Neural progenitor cell (in vitro differentiated cells): ENCODE measurements around the gene ITSN1. TPM values are rescaled to one million over a fixed set of nuclear protein-coding genes. Genes with fewer than 3 reads are reported as not detected.

ENCODE experiments used
- DNase-seq: peaks from one replicate; pipeline ENCODE4 v3.0.0-alpha.2; 2016; ENCODE audit warnings: low spot score
- H2AFZ ChIP-seq: fragments of 200-600 bp; sonication (generic); replicated peaks from 2 replicates; pipeline ENCODE4 v1.6.1; 2016; ENCODE audit warnings: antibody characterized with exemption
- H3F3A ChIP-seq: fragments of 200-600 bp; sonication (generic); 2 replicates; pipeline ENCODE4 v1.6.1; 2016; ENCODE audit warnings: antibody characterized with exemption, low read depth
- H3K27ac ChIP-seq: fragments of 200-600 bp; sonication (generic); 2 replicates; pipeline ENCODE4 v1.5.1; 2016; ENCODE audit warnings: mild to moderate bottlenecking
- H3K27me3 ChIP-seq: fragments of 200-600 bp; sonication (generic); 2 replicates; pipeline ENCODE4 v1.6.1; 2016; ENCODE audit warnings: mild to moderate bottlenecking, moderate library complexity
- H3K36me3 ChIP-seq: fragments of 200-600 bp; sonication (generic); 2 replicates; pipeline ENCODE4 v1.5.1; 2016
- H3K4me1 ChIP-seq: fragments of 200-600 bp; sonication (generic); 2 replicates; pipeline ENCODE4 v1.6.1; 2016; ENCODE audit warnings: mixed run types
- H3K4me2 ChIP-seq: fragments of 200-600 bp; sonication (generic); 2 replicates; pipeline ENCODE4 v1.6.1; 2016
- H3K4me3 ChIP-seq: fragments of 200-600 bp; sonication (generic); 2 replicates; pipeline ENCODE4 v1.5.1; 2016
- H3K79me2 ChIP-seq: fragments of 200-600 bp; sonication (generic); 2 replicates; pipeline ENCODE4 v1.6.1; 2016; ENCODE audit warnings: low read depth
- H3K9ac ChIP-seq: fragments of 200-600 bp; sonication (generic); 2 replicates; pipeline ENCODE4 v1.6.1; 2016
- H3K9me3 ChIP-seq: fragments of 200-600 bp; sonication (generic); 2 replicates; pipeline ENCODE4 v1.5.1; 2016; ENCODE audit warnings: low read depth
- H4K20me1 ChIP-seq: fragments of 200-600 bp; sonication (generic); 2 replicates; pipeline ENCODE4 v1.6.1; 2016; ENCODE audit warnings: low read depth
- H3K27ac Mint-ChIP-seq: 3 replicates; pipeline ENCODE4 v1.8.0; 2021; ENCODE audit warnings: mixed read lengths
- H3K27me3 Mint-ChIP-seq: 2 replicates; pipeline ENCODE4 v1.8.0; 2022; ENCODE audit warnings: low read depth, mild to moderate bottlenecking, inconsistent platforms, moderate library complexity, mixed read lengths; ENCODE audit not compliant: insufficient read depth
- H3K36me3 Mint-ChIP-seq: 3 replicates; pipeline ENCODE4 v1.8.0; 2021; ENCODE audit warnings: mixed read lengths
- H3K4me1 Mint-ChIP-seq: 3 replicates; pipeline ENCODE4 v1.8.0; 2021; ENCODE audit warnings: mixed read lengths
- H3K4me3 Mint-ChIP-seq: 3 replicates; pipeline ENCODE4 v1.8.0; 2021; ENCODE audit warnings: mild to moderate bottlenecking, moderate library complexity, mixed read lengths
- H3K9me3 Mint-ChIP-seq: 3 replicates; pipeline ENCODE4 v1.8.0; 2020; ENCODE audit warnings: mixed read lengths
- CTCF ChIP-seq: fragments of 200-600 bp; sonication (generic); IDR thresholded peaks from 2 replicates; pipeline ENCODE4 v1.5.1; 2017; ENCODE audit warnings: antibody characterized with exemption, mild to moderate bottlenecking
- EZH2 ChIP-seq: fragments of 200-600 bp; sonication (generic); IDR thresholded peaks from 2 replicates; pipeline ENCODE4 v1.6.1; 2017; ENCODE audit warnings: antibody characterized with exemption, mild to moderate bottlenecking, moderate library complexity
- EZH2phosphoT487 ChIP-seq: fragments of 200-600 bp; sonication (generic); IDR thresholded peaks from 2 replicates; pipeline ENCODE4 v1.6.1; 2017; ENCODE audit warnings: antibody characterized with exemption
- total RNA-seq: library from RNA; depleted of rRNA; stranded (reverse); fragments of >200 nt; gene quantifications from 2 replicates; pipeline ENCODE4 v1.2.3, GENCODE V29; 2015; ENCODE audit warnings: low replicate concordance

ITSN1 gene
- total RNA-seq, 1 donor from 2014 or later: 136 TPM

DNA sequence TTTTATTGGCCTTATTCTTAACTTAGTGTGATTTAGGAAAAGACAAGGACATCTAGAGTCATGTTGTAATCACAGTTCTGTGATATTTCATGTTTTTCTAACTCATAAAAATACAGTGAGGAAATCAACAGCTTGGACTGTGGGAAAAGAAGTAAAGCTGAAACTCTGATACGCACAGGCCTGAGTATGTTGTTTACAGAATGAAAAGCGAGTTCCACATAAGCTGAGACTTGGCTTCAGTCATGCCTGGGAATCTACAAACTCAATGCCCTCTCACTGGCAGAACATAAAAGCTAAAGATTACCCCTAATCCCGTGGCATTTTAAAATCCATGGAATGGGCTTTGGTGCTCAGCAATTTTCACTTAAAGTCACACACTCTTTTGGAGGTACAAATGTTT is 296.9 kb downstream of the ITSN1 start:
- Histone ChIP-seq H3K9ac (no peak overlapping the region), H3K4me2 (no peak overlapping the region)
- peaks cover 10% of the 10 kb centered on the region for H3K9me3 Mint-ChIP-seq

DNA sequence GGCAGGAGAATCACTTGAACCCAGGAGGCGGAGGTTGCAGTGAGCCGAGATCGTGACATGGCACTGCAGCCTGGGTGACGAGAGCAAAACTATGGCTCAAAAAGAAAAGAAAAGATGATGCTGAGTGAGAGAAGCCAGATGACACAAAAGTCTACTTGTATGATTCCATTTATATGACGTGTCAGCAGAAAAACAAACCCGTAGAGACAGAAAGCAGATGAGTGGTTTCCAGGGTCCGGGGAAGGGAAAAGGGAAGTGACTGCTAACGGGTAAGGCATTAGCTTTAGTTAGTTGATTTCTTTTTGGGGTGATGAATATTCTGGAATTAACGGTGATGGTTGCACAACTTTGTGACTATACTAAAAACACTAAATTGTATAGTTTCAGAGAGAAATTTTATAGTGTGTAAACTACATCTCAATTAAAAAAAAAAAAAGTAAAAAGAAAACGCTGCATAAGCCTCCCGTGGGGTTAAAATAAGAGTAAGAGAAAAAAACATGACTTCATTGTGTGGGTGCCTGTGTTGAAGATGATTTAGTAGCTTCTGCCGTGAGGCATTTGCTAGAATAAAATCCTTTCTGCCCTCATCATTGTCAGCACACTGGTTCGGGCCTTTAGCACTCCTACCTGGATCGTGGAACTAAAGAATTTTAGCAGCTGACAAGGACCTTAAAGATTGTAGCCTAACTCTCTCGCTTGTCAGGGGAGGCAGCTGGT is 298.0 kb downstream of the ITSN1 start:
- H3K27ac ChIP-seq: no peak overlapping the region
- H3K4me3 Mint-ChIP-seq: no peak overlapping the region

More for the DNA sequence above, 296.9 kb downstream of the ITSN1 start:
- DNase-seq: no peak
- Histone ChIP-seq H3K36me3 (no peaks in the 10 kb centered on the region), H3K79me2 (peaks cover 3% of the 10 kb centered on the region), H3K4me1 (no peaks in the 10 kb centered on the region), H3K4me3 (no peak overlapping the region), H2AFZ (no peak overlapping the region), H3K9me3 (no peaks in the 10 kb centered on the region), H4K20me1 (no peaks in the 10 kb centered on the region), H3K27me3 (no peaks in the 10 kb centered on the region), H3K27ac (no peak overlapping the region), H3F3A (no peaks in the 10 kb centered on the region)
- no peak overlapping the region for H3K27ac Mint-ChIP-seq
- H3K4me3 Mint-ChIP-seq: no peak overlapping the region
- peaks cover 23% of the 10 kb centered on the region for H3K4me1 Mint-ChIP-seq
- H3K36me3 Mint-ChIP-seq: peaks cover 3% of the 10 kb centered on the region
- TF ChIP-seq CTCF (no peak), EZH2phosphoT487 (no peak)
- peaks cover under 1% of the 10 kb centered on the region for H3K27me3 Mint-ChIP-seq

DNA sequence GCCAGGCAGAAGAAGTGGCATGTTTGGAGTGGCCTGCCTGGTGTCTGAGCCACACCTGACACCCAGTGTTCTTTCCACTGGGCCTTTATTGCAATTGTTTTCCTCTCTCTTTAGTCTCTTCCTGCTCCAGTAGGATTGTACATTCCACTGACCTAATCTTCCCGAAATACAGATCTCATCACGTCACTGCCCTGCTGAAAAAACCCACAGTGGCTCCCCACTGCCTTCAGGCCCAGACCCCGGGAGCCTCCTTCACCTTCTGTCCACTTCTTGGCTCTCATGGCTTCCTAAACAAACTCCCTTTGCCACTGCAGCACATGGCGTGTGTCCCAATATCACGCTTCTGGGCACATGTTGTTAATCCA is 298.6 kb downstream of the ITSN1 start:
- Mint-ChIP-seq H3K27me3 (peaks cover 3% of the 10 kb centered on the region), H3K36me3 (peaks cover 7% of the 10 kb centered on the region), H3K9me3 (peaks cover 21% of the 10 kb centered on the region), H3K27ac (peak overlapping the region; percentile 76), H3K4me1 (peaks cover 24% of the 10 kb centered on the region), H3K4me3 (no peak overlapping the region)
- H3K4me3 ChIP-seq: no peak overlapping the region
- no peaks in the 10 kb centered on the region for H3K4me1 ChIP-seq
- H3K9me3 ChIP-seq: no peaks in the 10 kb centered on the region
- no peak overlapping the region for H3K9ac ChIP-seq
- H3K36me3 ChIP-seq: no peaks in the 10 kb centered on the region
- H3K79me2 ChIP-seq: no peaks in the 10 kb centered on the region
- H3F3A ChIP-seq: no peaks in the 10 kb centered on the region
- no peak overlapping the region for H3K4me2 ChIP-seq
- H2AFZ ChIP-seq: no peak overlapping the region
- TF ChIP-seq CTCF: no peak
- no peak for TF ChIP-seq EZH2
- no peaks in the 10 kb centered on the region for H4K20me1 ChIP-seq
- no peaks in the 10 kb centered on the region for H3K27me3 ChIP-seq
- H3K27ac ChIP-seq: no peak overlapping the region
- DNase-seq: no peak

More for the DNA sequence above, 298.0 kb downstream of the ITSN1 start:
- H4K20me1 ChIP-seq: no peaks in the 10 kb centered on the region
- H3K9ac ChIP-seq: no peak overlapping the region
- H3K4me1 Mint-ChIP-seq: peaks cover 25% of the 10 kb centered on the region
- H3K4me2 ChIP-seq: no peak overlapping the region
- no peak overlapping the region for H3K4me3 ChIP-seq
- TF ChIP-seq CTCF (no peak), EZH2 (no peak), EZH2phosphoT487 (no peak)
- H3K9me3 Mint-ChIP-seq: peaks cover 20% of the 10 kb centered on the region
- H3F3A ChIP-seq: no peaks in the 10 kb centered on the region
- peaks cover 3% of the 10 kb centered on the region for H3K27me3 Mint-ChIP-seq
- H3K36me3 Mint-ChIP-seq: peaks cover 7% of the 10 kb centered on the region
- H3K27ac Mint-ChIP-seq: peak overlapping the region; percentile 76
- no peak overlapping the region for H2AFZ ChIP-seq
- no peaks in the 10 kb centered on the region for H3K27me3 ChIP-seq
- H3K9me3 ChIP-seq: no peaks in the 10 kb centered on the region
- H3K4me1 ChIP-seq: no peaks in the 10 kb centered on the region
- H3K36me3 ChIP-seq: no peaks in the 10 kb centered on the region
- no peak for DNase-seq
- H3K79me2 ChIP-seq: no peaks in the 10 kb centered on the region
